Urinary bladder (tissue), 4 donors: ENCODE measurements around the gene PILRA. TPM values are rescaled to one million over a fixed set of nuclear protein-coding genes. Genes with fewer than 3 reads are reported as not detected.
A peak's percentile ranks its signal among the peaks of the same experiment; 100 is the strongest.
"Not testable (repeated sequence)": the region's sequence is repeated elsewhere in the genome, so short reads cannot be mapped to it uniquely, and the experiment has no call there.

Experiments used
- DNase-seq: peaks from one replicate; pipeline ENCODE4 v3.0.0-alpha.2; 2015; ENCODE audit errors: extremely low spot score
- H3K27ac ChIP-seq: one replicate; pipeline ENCODE4 v1.5.1; 2013; ENCODE audit warnings: low read depth, mild to moderate bottlenecking, moderate library complexity
- H3K36me3 ChIP-seq: one replicate; pipeline ENCODE4 v1.6.1; 2013; ENCODE audit warnings: mild to moderate bottlenecking, moderate library complexity; ENCODE audit not compliant: insufficient read depth
- H3K4me1 ChIP-seq: one replicate; pipeline ENCODE4 v1.6.1; 2013; ENCODE audit warnings: mild to moderate bottlenecking, moderate library complexity; ENCODE audit not compliant: insufficient read depth
- H3K4me3 ChIP-seq: one replicate; pipeline ENCODE4 v1.5.1; 2013; ENCODE audit warnings: low read depth, low read length
- WGBS: extraction: QIAGEN DNeasy Blood & Tissue Kit; methylation state at CpG from one replicate; pipeline ENCODE4 v1.1.7; 2013; 5-methylcytosine and 5-hydroxymethylcytosine counted together
- polyA plus RNA-seq: library from polyadenylated mRNA; stranded (reverse); fragments of 200-250 nt; gene quantifications from one replicate; pipeline ENCODE4 v1.2.3, GENCODE V29; 2013
- total RNA-seq: library from RNA; depleted of rRNA; stranded (reverse); fragments of >200 nt; gene quantifications from one replicate; pipeline ENCODE4 v1.2.3, GENCODE V29; 2014
- donor health status: healthy with polysubstance abuse.
- donor health status: healthy.

The PILRA gene
- total and polyA plus RNA-seq, 2 donors: 2.2 to 27.8 TPM

DNA sequence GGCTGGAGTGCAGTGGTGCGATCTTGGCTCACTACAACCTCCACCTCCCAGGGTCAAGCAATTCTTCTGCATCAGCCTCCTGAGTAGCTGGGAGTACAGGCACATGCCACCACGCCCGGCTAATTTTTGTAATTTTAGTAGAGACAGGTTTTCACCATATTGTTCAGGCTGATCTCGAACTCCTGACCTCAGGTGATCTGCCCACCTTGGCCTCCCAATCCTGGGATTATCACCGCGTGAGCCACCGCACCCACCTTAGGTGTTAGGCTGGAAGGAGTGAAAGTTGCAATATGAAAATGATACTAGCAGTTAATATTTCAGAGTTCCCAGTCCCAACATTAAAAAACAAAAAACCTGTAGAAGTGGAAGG, 7.3 kb upstream of the PILRA start:
- not testable (repeated sequence) for DNase-seq

DNA sequence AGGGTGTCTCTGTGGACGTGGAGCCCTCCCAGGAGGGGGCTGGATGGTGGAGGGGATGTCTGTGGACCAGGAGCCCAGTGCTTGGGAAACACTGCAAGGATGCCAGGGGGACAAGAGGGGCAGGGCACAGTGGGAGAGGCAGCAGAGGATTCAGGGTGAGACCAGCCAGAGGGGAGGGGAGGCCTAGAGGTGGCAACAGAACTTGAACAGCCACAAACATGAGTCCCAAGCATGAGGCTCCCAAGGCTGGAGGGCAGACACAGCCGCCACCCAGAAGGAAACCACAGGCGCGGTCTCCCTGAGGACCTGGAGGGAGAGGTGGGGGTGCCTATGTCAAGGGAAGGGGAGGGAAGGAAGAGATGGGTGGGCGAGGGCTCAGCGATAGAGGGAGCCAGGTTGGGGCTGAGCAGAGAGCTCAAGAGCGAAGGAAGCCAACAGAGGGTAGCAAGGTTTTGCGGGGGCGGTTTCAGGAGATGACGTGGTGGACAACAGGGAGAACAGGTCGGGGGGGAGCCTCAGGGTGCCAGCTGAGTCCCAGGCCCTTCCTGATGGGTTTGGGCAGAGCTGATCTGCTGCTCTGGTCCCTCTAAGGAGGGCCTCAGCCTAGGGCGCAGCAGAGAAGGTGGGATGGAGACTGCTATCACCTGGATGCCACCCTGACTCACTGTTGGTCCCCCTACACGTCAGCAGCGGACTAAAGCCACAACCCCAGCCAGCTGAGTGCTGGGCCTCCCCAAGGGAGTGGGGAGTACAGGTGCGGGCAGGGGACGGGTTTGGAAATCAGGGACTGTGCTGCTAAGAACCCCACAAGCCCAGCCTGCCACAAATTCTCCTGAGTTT, 6.7 kb upstream of the PILRA start:
- no peak overlapping the region for H3K27ac ChIP-seq
- no peak overlapping the region for H3K4me3 ChIP-seq
- WGBS: 88% methylated on average over 16 of the region's 16 CpGs
- H3K4me1 ChIP-seq: no peaks in the 10 kb centered on the region
- no peak for DNase-seq
- no peaks in the 10 kb centered on the region for H3K36me3 ChIP-seq

More for the DNA sequence above, 7.3 kb upstream of the PILRA start:
- H3K4me1 ChIP-seq, H3K4me3 ChIP-seq, H3K27ac ChIP-seq, H3K36me3 ChIP-seq: not testable (repeated sequence)
- WGBS: 98% methylated on average over 7 of the region's 7 CpGs

DNA sequence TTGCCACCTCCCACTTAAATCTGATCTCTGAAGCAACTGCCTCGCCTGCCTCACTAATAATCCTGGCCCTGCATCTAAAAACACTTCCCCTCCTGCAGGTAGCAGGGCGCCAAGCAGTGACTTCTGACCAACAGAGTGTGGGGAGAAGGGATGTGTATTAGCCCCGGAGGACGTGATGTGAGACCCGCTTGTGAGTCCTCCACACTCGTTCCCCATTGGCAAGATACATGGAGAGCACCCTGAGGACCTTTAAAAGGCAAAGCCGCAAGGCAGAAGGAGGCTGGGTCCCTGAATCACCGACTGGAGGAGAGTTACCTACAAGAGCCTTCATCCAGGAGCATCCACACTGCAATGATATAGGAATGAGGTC, 6.1 kb upstream of the PILRA start:
- 95% methylated on average over 8 of the region's 8 CpGs for WGBS
- DNase-seq: no peak
- Histone ChIP-seq H3K27ac (no peak overlapping the region), H3K4me3 (no peak overlapping the region), H3K36me3 (no peaks in the 10 kb centered on the region), H3K4me1 (no peaks in the 10 kb centered on the region)

DNA sequence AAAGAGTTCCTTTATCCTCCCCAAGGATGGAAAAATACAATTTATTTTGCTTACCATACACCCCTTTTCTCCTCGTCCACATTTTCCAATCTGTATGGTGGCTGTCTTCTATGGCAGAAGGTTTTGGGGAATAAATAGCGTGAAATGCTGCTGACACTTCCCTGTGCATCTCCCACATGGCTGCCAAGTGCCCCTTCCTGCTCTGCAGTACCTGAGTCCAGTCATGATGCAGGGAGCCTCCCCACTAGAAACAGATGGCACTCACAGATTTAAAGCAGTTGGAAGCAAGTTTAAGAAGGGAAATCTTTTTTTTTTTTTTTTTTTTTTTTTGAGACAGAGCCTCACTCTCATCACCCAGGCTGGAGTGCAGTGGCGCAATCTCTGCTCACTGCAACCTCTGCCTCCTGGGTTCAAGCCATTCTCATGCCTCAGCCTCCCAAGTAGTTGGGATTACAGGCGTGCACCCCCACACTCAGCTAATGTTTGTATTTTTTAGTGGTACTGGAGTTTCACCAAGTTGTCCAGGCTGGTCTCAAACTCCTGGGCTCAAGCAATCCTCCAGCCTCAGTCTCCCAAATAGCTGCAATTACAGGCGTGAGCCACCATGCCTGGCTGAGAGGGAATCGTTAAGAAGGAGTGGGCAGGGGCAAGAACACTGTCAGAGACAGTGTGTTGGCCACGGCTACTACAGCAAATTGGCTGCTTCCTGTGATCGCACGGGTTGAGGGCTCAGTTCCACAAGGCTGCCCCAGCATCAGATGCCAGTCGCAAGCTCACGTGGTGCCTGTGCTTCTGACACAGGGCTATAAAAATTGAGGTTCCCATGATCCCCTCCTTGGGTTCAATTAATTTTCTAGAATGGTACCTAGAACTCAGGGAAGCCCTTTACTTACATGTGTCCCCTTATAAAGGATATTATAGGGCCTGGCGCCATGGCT, 5.3 kb upstream of the PILRA start:
- DNase-seq: no peak
- no peaks in the 10 kb centered on the region for H3K36me3 ChIP-seq
- H3K27ac ChIP-seq: no peak overlapping the region
- no peaks in the 10 kb centered on the region for H3K4me1 ChIP-seq
- 81% methylated on average over 12 of the region's 12 CpGs for WGBS
- H3K4me3 ChIP-seq: no peak overlapping the region

DNA sequence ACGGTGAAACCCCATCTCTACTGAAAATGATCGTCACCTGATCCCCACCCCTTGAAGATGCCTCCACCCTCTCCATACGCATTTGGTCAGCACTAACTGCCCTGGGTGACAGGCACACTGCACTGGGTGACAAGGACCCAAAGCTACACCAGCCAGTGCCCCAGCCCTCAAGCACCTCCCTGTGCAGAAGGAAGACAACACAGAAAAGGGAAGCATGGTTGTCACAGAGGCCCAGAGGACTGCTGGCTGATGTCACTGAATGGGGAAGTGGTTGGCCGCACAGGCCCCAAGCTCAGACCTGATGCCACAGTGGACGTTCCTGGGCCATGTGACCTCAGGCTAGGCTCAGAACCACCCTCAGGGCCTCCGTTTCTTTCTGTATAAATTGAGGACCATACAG, 4.2 kb upstream of the PILRA start:
- Histone ChIP-seq H3K4me1 (no peaks in the 10 kb centered on the region), H3K4me3 (no peak overlapping the region), H3K36me3 (no peaks in the 10 kb centered on the region), H3K27ac (no peak overlapping the region)
- no peak for DNase-seq
- WGBS: 69% methylated on average over 6 of the region's 6 CpGs

DNA sequence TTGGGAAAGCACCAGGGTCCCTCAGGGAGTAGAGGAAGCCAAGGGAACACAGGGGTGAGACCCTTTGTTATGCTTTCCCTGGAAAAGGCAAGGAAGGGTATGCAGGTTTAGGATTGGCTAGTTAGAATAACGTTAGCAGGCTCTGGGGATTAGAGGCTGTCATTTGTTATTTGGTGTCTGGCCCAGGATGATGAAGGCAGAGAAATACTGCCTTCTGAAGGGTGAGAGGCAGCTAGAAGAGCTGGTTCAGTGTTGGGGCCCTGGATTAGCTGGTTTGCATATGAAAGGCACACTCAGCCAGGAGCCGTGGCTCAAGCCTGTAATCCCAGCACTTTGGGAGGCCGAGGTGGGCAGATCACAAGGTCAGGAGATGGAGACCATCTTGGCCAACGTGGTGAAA, 3.0 kb upstream of the PILRA start:
- WGBS: 20% methylated on average over 4 of the region's 4 CpGs
- DNase-seq: no peak
- H3K36me3 ChIP-seq: no peaks in the 10 kb centered on the region
- no peak overlapping the region for H3K4me3 ChIP-seq
- no peak overlapping the region for H3K27ac ChIP-seq
- H3K4me1 ChIP-seq: no peaks in the 10 kb centered on the region

DNA sequence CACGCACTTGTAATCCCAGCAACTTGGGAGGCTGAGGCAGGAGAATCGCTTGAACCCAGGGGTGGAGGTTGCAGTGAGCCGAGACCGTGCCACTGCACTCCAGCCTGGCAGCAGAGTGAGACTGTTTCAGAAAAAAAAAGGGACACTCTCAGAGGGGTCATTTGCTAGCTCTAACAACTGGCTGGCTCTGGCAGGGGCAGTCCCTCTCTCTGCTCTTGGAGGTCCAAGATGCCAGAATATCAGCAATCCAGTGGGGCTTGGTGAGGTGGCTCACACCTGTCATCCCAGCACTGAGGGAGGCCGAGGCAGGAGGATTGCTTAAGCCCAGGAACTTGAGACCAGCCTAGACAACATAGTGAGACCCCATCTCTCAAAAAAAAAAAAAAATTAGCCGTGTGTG, 2.5 kb upstream of the PILRA start:
- no peak overlapping the region for H3K27ac ChIP-seq
- no peaks in the 10 kb centered on the region for H3K4me1 ChIP-seq
- 85% methylated on average over 6 of the region's 6 CpGs for WGBS
- H3K36me3 ChIP-seq: no peaks in the 10 kb centered on the region
- no peak overlapping the region for H3K4me3 ChIP-seq
- no peak for DNase-seq

DNA sequence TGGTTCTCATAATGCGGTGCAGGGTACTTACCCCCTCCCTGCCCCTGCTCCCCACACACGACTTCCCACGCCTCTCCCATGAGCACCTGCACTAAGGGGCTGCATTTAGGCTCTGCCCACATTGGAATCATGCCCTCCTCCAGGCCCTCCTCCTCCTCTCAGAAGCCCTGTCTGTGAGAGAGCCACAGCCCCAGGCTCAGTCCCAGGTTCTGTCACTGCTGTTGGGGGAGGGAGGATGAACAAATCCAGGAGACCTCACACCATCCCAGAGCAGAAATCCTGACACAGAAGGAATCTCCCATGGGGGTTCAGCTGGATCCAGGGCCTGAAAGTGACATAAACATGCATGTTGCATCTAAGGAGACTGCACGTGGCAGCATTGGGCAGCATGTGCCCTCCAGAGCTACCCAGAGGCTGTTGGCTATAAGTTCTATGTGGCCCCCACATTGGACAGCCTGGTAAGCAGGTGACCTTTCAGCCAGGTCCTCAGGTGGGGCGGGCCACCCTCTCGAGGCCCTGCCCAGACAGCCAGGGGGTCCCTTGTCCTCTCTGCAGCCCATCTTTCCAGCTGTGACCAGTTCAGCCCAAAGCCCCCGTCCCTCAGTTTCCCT, 1.6 kb upstream of the PILRA start:
- no peak overlapping the region for H3K4me3 ChIP-seq
- no peak for DNase-seq
- H3K27ac ChIP-seq: no peak overlapping the region
- H3K4me1 ChIP-seq: no peaks in the 10 kb centered on the region
- WGBS: 77% methylated on average over 7 of the region's 7 CpGs
- H3K36me3 ChIP-seq: no peaks in the 10 kb centered on the region

DNA sequence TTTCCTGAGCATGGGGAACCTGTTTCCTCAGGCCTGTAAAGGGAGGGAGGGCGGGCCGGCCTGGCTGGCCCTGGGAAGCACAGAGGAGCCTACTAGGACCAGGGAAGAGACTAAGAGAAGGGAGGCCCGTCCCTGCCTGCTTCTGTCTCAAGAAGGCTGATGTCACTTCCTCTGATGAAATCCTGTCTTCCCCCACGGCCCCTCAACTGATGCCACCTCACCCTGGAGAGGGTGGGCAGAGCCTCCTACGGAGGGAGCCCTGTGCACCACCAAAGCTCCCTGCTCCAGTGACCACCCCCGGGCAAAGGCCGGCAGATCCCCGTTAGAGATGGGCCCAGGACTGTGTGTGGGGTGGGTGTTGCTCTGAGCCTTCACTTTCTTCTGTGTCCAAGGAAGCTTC, 1.0 kb upstream of the PILRA start:
- DNase-seq: no peak
- Histone ChIP-seq H3K4me3 (no peak overlapping the region), H3K27ac (no peak overlapping the region), H3K4me1 (no peaks in the 10 kb centered on the region), H3K36me3 (no peaks in the 10 kb centered on the region)
- WGBS: 56% methylated on average over 8 of the region's 8 CpGs

DNA sequence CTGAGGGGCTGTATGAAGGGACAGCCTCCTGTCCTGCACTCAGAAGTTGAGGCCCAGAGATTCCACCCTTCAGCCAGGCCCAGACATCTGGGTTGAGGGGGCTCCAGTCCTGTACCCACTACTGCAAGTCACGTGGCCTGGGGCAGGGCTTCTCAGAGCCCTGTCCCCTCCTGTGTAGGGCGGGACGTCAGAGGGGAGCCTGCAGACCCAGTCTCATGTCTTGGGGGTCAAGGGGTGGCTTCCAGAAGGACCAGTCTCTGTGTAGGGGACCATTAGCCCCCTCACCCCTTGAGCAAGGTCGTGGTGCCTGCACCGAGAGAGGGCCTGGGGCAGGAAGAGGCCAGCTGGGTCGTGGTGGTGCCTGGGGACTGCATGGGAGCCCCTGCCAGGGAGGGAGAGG, 593 bp upstream of the PILRA start:
- Histone ChIP-seq H3K4me1 (no peaks in the 10 kb centered on the region), H3K36me3 (no peaks in the 10 kb centered on the region), H3K4me3 (no peak overlapping the region), H3K27ac (no peak overlapping the region)
- 67% methylated on average over 6 of the region's 6 CpGs for WGBS
- DNase-seq: no peak

DNA sequence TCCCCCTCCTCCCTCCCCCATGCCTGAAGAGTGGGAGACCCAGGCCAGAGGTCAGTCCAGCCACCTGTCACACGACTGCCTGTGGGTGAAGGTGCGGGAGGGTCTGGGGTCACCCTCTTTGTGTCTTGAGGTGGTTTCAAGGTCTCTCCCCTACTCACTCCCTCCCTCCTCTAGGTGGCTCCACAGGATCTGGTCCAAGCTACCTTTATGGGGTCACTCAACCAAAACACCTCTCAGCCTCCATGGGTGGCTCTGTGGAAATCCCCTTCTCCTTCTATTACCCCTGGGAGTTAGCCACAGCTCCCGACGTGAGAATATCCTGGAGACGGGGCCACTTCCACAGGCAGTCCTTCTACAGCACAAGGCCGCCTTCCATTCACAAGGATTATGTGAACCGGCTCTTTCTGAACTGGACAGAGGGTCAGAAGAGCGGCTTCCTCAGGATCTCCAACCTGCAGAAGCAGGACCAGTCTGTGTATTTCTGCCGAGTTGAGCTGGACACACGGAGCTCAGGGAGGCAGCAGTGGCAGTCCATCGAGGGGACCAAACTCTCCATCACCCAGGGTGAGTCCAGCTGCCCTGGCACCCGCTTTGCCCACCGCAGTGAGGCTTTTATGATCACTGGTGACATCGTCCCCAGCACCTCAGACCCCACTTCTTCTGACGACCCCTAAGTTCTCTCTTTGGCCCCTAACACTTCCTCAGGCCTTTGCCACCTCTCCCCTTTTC, 747 bp downstream of the PILRA start:
- not testable (repeated sequence) for H3K4me1 ChIP-seq, H3K36me3 ChIP-seq, H3K27ac ChIP-seq, DNase-seq
- 84% methylated on average over 15 of the region's 15 CpGs for WGBS
- H3K4me3 ChIP-seq: peak overlapping the region; percentile 22

DNA sequence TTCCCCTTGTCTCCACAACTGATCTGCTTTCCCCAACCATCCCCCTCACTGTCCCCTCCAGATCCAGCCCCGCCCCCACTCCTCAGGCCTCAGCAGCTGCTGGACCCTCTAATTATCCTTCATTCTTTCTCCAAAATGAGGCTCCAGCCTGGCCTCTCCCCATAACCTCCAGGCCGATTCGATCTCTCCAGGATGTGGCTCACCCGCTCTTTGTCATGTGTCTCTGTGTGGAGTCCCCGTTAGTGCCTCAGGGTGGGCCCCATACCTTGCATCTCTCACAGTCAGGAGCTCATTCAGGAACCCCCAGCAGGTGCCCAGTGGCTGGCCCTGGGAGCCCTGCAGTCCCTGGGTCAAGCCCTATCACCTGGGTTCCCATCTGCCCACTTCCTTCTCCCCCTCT, 1.3 kb downstream of the PILRA start:
- H3K4me1 ChIP-seq: no peaks in the 10 kb centered on the region
- H3K4me3 ChIP-seq: no peak overlapping the region
- H3K27ac ChIP-seq: no peak overlapping the region
- no peak for DNase-seq
- no peaks in the 10 kb centered on the region for H3K36me3 ChIP-seq
- 78% methylated on average over 5 of the region's 5 CpGs for WGBS

DNA sequence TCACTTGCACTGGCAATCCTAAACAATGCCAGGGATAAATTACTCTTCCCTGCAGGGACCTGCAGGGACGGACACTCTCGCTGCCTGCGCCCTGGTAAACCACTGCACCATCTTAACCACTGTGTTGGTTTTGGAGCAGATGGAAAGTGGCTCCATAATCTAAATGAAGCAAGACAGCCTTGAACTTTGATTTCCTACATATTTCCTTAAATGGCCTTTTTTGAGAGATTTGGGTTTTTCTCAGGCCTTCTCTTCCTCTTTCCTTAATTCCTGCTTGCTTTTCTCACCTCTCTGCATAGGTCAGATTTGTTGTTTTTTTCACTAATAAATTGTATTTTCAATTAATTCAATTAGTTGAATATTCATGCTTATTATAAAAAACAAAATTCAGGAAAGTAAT, 2.8 kb downstream of the PILRA start:
- Histone ChIP-seq H3K36me3 (no peaks in the 10 kb centered on the region), H3K4me3 (no peak overlapping the region), H3K4me1 (no peaks in the 10 kb centered on the region), H3K27ac (no peak overlapping the region)
- 94% methylated on average over 3 of the region's 3 CpGs for WGBS
- no peak for DNase-seq
